HG02642 (cell line): ENCODE measurements around the gene ZNF805.
"Not testable (repeated sequence)": the region's sequence is repeated elsewhere in the genome, so short reads cannot be mapped to it uniquely, and the experiment has no call there.

Experiments used
- ATAC-seq: cut with Tn5 transposase; IDR thresholded peaks from one replicate; pipeline ENCODE4 v1.9.1; 2021; ENCODE audit warnings: mild to moderate bottlenecking; ENCODE audit not compliant: unreplicated experiment, poor library complexity

The ZNF805 gene

GRCh38 chr19:57240311-57241090 is at the start of gene ZNF805:
Gene ZNF805 (plus strand): TSS chr19:57240632. CDS start chr19:57240892, 260 bp downstream.
- ATAC-seq: peak; percentile 95

DNA sequence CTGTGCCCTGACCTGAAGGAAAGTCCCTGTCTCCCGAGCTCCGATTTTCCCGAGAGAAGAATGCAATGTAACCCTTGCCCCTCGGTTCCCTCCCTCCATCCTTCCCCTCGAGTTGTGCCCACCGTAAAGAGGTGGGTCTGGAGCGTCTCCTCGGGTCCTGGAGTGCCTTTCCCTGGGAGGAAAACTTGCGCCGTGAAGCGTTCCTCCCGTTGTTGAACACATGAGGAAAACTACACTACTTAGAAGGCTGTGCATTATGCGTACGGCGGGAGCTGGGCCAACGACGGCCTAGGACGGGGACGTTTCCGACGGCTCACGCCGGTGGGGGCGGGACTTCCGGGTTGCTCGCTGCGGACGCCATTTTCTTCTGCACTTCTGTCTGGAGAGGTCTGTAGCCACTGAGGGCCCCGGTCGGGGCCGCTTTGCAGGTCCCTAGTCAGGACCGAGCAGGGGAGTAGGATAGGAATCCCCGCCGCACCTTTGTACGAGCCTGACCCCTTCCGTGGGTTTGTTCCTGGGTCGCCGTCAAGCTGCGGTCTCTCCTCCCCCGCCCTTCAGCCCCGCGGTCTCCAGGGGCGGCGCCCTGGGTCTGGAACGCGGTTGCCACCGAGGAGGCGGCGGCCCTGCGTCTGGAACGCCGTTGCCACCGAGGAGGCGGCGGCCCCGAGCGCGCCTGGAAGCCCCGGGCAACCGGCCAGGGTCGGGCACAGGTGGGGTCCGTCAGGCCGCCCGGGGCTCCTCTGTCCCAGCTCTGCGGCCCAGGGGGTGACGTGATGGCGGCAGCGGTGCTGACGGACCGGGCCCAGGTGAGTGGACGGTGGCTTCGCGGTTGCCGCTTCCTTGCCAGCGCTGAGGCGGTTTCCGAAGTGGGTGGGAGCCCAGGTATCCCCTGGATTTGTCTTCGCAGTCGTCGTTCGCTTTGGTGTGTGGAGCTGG is 49.0 kb upstream of the ZNF805 start, which contains the start of gene ZNF264:
Gene ZNF264 (plus strand): TSS at position 360 of the 936 bp plus-strand sequence. CDS start 414 bp downstream, at position 774.
- ATAC-seq: peak; percentile 97

- peak; percentile 8 for ATAC-seq
Measured at GRCh38 chr19:57192077-57192420, 48.4 kb upstream of the ZNF805 start.

DNA sequence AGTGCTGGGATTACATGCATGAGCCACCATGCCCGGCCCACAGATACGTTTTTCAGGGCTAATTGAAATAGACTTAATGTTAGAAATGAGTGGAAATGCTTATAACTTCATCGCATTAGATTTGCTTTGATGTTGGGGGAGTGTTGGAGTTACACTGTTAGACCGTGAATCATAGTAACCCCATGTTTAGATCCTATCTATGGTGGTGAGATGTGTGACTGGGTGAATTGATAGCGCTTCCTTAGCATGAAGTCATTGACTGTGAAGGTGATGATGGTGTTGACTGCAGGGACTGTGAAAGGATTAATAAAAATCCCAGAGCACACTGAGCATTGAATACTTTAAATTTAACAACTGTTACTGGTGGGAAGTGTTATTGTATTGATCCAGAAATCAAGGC is 47.4 kb upstream of the ZNF805 start:
- ATAC-seq: no peak

GRCh38 chr19:57197874-57198273 is 42.6 kb upstream of the ZNF805 start:
- not testable (repeated sequence) for ATAC-seq

- no peak for ATAC-seq
Measured at GRCh38 chr19:57202160-57202559, 38.3 kb upstream of the ZNF805 start.

- ATAC-seq: no peak
Measured at GRCh38 chr19:57210381-57210780, 30.1 kb upstream of the ZNF805 start.

DNA sequence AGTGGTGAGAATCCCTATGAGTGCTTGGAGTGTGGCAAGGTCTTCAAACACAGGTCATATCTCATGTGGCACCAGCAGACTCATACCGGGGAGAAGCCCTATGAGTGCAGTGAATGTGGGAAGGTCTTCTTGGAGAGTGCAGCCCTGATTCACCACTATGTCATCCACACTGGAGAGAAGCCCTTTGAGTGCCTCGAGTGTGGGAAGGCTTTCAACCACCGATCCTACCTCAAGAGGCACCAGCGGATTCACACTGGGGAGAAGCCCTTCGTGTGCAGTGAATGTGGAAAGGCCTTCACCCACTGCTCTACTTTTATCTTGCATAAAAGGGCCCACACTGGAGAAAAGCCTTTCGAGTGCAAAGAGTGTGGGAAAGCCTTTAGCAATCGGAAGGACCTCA is 28.3 kb upstream of the ZNF805 start:
- no peak for ATAC-seq

DNA sequence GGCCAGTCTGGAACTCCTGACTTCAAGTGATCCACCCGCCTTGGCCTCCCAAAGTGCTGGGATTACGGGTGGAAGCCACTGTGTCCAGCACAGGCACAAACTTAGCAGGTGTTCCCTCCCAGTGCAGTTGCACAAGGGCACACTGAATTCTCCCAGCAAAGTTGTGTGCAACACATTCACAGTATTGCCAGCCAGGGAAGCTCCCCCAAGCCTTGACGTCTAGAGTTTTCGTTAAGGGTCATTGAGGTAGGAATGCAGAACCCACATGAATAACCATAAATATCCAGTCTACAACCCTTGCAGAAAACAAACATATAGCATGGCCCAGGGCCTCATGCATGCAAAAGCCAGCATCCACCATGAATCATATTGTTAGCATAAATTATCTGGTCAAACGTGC is 12.9 kb upstream of the ZNF805 start:
- no peak for ATAC-seq

- ATAC-seq: no peak
Measured at GRCh38 chr19:57231686-57232085, 8.7 kb upstream of the ZNF805 start.

DNA sequence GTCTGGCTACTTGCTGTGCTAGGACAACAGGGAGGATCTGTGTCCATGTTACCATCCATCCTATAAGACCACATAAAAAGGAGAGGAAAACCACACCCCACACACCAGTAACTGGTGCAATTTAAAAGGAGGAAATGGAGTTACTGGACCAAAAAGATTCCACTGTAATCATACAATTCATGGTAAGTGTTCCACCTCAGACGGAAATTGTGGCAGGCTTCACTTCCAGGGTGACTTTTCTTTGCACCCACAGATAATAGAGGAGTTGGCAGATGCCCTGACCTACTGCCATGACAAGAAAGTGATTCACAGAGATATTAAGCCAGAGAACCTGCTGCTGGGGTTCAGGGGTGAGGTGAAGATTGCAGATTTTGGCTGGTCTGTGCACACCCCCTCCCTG is 7.2 kb upstream of the ZNF805 start:
- ATAC-seq: no peak

DNA sequence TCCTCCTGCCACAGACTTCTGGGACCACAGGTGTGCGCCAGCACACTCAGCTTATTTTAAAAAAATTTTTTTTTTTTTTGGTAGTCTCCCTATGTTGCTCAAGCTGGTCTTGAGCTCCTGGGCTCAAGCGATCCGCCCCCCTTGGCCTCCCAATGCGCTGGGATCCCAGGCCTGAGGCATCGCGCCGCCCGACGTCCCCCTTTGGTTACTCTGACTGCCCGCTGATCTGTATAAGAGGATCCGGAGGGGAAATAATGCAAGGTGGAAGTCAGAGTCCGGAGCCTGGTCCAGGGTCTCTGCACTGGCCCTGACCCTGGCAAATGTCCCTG is 486 bp upstream of the ZNF805 start:
- ATAC-seq: peak; percentile 20

GRCh38 chr19:57241176-57241575 is 744 bp downstream of the ZNF805 start:
- ATAC-seq: no peak

GRCh38 chr19:57242821-57243220 is 2.4 kb downstream of the ZNF805 start:
- no peak for ATAC-seq

DNA sequence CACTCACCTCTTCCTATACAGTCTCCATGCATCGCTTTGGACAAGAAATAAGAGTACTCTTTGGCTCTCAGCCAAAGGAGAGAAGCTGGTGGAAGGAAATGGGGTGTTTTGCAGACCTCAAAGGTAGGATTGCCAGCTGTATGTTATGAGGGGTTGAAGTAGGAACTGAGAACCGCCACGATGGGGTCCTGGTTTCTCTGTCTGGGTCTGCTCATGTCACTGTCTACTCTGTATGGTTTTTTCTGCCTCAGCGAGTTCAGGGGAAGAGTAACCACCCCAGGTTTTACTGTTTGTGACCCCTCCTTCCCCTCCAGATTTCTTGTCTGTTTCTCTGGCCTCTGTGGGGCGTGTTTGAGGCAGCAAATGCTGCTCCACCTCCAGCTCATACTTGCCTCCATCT is 4.1 kb downstream of the ZNF805 start:
- ATAC-seq: no peak

- no peak for ATAC-seq
Measured at GRCh38 chr19:57245066-57245465, 4.6 kb downstream of the ZNF805 start.

- ATAC-seq: no peak
Measured at GRCh38 chr19:57245959-57246358, 5.5 kb downstream of the ZNF805 start.

- no peak for ATAC-seq
Measured at GRCh38 chr19:57248646-57249045, 8.2 kb downstream of the ZNF805 start.

DNA sequence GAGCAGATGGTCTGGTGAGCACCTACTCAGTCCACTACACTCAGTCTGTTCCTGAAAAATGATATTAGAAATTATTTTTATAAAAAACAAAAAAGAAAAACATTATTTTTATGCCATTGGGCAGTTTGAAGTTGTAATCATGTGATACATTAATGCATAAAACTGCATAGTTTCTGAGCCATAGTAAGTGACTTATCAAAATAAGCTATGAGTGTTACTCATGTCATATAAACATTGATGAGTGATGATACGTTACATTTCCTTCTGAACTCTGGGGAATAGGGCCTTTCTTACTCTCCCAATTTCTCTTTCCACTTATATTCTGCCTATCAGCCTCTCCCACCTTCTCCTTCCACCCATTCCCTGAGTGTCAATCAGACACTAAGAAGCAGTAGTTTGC is 8.9 kb downstream of the ZNF805 start:
- ATAC-seq: no peak

GRCh38 chr19:57253767-57254166 is 13.3 kb downstream of the ZNF805 start:
- ATAC-seq: not testable (repeated sequence)

DNA sequence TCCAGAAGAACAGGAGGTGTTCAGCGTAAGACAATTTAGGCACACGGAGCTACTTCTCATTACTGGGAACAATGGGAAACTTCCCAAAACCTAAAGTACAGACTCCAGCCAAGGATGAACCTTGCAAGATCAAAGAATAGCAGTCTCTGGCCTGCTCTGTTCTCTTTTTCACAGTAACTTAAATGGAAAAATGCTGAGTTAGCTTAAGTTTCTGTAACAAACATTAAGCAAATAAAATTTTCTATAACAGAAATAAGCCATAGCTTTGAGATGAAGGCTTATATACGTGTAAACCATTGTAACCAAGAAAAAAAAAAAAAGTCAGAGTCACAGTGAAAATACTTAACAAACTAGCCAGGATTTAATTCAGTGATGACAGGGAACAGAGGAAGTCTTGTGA is 21.6 kb downstream of the ZNF805 start:
- no peak for ATAC-seq
